ENCODE results near the gene SPOUT1. TPM values are rescaled to one million over a fixed set of nuclear protein-coding genes. Genes with fewer than 3 reads are reported as not detected.
A peak's percentile ranks its signal among the peaks of the same experiment; 100 is the strongest.

SPOUT1 gene
- total and polyA plus RNA-seq, 10 of the 15 experiments (the other 5 are each of a cell fraction or from before 2014, with no cell fraction given), result 5.7 to 95.0 (median 40.6) TPM

DNA sequence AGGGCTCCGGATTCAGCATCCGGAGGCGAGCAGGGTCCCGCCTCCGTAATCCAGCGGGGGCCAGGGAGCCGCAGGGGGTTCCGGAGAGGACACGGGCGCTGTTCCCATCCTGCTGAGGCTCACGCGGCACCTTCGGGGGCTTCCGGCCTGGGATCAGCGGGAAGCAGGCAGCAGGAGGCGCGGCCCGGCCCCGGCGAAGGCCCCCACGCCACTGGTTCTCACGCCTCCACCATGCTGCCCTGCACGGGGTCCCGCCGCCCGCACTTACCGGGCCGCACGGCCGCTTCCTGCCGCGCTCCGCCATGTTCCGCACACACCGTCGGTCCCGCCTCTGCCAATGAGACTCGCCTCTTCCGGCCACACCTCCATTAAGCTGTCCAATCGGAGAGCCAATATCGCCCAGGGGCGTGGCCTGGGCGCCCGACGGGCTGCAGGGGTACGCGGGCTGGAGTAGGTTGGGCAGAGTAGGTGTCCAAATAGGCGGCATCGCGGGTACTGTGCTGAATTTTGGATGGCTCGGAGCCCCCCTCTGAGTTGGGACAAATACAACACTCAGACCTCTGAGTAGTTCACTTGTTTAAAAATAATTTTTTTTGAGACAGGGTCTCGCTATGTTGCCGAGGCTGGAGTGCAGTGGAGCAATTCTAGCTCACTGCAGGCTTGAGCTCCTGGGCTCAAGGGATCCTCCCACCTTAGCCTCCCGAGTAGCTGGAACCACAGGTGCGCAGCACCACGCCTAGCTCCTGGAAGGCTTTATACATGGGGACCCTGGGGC, at the start of gene SPOUT1 (continued):
- TF ChIP-seq, protein P1, sequence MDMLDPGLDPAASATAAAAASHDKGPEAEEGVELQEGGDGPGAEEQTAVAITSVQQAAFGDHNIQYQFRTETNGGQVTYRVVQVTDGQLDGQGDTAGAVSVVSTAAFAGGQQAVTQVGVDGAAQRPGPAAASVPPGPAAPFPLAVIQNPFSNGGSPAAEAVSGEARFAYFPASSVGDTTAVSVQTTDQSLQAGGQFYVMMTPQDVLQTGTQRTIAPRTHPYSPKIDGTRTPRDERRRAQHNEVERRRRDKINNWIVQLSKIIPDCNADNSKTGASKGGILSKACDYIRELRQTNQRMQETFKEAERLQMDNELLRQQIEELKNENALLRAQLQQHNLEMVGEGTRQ (IDR thresholded peaks at IDR 0.05; ENCODE audit: borderline replicate concordance, low read depth, low read length), result no peak
- TF ChIP-seq ZBED1 (IDR thresholded peaks at IDR 0.05; ENCODE audit: borderline replicate concordance) (no peak), RBBP5 (conservative IDR thresholded peaks at IDR 0.05) (no peak), RELA (IDR thresholded peaks at IDR 0.05; ENCODE audit: borderline replicate concordance, partially characterized antibody) (peak; percentile 30), MXI1 (IDR thresholded peaks at IDR 0.05; ENCODE audit: low read depth, low read length) (peak; percentile 88), CBFB (IDR thresholded peaks at IDR 0.05; ENCODE audit: low read depth) (0 out of 2 replicates have a peak, but pooled peaks have one; percentile 40), BHLHE40 (IDR thresholded peaks at IDR 0.05; ENCODE audit: borderline replicate concordance in 1 of 2, low read depth in 2 of 2, low read length in 1 of 2) (peak; percentile 41 to 82; a peak in 3 of 4 replicates), TCF12 (IDR thresholded peaks at IDR 0.05; ENCODE audit: low read depth, low read length) (no peak), POU2F2 (IDR thresholded peaks at IDR 0.05; ENCODE audit: borderline replicate concordance, low read depth, low read length) (peak; percentile 46; the same call in 1 of the 3 replicates), MEF2A (IDR thresholded peaks at IDR 0.05; ENCODE audit: insufficient read depth, low read depth, low read length) (no peak), ZNF384 (IDR thresholded peaks at IDR 0.05; ENCODE audit: borderline replicate concordance, low read depth, low read length) (no peak), SUPT20H (IDR thresholded peaks at IDR 0.05; ENCODE audit: borderline replicate concordance, control insufficient read depth, low read depth, low read length) (no peak), MTA3 (IDR thresholded peaks at IDR 0.05; ENCODE audit: borderline replicate concordance, low read length) (no peak)
- TF ChIP-seq, protein P2, sequence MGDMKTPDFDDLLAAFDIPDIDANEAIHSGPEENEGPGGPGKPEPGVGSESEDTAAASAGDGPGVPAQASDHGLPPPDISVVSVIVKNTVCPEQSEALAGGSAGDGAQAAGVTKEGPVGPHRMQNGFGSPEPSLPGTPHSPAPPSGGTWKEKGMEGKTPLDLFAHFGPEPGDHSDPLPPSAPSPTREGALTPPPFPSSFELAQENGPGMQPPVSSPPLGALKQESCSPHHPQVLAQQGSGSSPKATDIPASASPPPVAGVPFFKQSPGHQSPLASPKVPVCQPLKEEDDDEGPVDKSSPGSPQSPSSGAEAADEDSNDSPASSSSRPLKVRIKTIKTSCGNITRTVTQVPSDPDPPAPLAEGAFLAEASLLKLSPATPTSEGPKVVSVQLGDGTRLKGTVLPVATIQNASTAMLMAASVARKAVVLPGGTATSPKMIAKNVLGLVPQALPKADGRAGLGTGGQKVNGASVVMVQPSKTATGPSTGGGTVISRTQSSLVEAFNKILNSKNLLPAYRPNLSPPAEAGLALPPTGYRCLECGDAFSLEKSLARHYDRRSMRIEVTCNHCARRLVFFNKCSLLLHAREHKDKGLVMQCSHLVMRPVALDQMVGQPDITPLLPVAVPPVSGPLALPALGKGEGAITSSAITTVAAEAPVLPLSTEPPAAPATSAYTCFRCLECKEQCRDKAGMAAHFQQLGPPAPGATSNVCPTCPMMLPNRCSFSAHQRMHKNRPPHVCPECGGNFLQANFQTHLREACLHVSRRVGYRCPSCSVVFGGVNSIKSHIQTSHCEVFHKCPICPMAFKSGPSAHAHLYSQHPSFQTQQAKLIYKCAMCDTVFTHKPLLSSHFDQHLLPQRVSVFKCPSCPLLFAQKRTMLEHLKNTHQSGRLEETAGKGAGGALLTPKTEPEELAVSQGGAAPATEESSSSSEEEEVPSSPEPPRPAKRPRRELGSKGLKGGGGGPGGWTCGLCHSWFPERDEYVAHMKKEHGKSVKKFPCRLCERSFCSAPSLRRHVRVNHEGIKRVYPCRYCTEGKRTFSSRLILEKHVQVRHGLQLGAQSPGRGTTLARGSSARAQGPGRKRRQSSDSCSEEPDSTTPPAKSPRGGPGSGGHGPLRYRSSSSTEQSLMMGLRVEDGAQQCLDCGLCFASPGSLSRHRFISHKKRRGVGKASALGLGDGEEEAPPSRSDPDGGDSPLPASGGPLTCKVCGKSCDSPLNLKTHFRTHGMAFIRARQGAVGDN (IDR thresholded peaks at IDR 0.05), result peak; percentile 70; the same call in 1 of the 2 replicates
- TF ChIP-seq, protein P3, sequence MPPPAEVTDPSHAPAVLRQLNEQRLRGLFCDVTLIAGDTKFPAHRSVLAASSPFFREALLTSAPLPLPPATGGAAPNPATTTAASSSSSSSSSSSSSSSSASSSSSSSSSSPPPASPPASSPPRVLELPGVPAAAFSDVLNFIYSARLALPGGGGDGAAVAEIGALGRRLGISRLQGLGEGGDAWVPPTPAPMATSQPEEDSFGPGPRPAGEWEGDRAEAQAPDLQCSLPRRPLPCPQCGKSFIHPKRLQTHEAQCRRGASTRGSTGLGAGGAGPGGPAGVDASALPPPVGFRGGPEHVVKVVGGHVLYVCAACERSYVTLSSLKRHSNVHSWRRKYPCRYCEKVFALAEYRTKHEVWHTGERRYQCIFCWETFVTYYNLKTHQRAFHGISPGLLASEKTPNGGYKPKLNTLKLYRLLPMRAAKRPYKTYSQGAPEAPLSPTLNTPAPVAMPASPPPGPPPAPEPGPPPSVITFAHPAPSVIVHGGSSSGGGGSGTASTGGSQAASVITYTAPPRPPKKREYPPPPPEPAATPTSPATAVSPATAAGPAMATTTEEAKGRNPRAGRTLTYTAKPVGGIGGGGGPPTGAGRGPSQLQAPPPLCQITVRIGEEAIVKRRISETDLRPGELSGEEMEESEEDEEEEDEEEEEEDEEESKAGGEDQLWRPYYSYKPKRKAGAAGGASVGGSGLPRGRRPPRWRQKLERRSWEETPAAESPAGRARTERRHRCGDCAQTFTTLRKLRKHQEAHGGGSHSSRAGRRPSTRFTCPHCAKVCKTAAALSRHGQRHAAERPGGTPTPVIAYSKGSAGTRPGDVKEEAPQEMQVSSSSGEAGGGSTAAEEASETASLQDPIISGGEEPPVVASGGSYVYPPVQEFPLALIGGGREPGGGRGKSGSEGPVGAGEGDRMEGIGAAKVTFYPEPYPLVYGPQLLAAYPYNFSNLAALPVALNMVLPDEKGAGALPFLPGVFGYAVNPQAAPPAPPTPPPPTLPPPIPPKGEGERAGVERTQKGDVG (CRISPR knock-in tag; IDR thresholded peaks at IDR 0.05), result no peak
- TF ChIP-seq, protein P4, sequence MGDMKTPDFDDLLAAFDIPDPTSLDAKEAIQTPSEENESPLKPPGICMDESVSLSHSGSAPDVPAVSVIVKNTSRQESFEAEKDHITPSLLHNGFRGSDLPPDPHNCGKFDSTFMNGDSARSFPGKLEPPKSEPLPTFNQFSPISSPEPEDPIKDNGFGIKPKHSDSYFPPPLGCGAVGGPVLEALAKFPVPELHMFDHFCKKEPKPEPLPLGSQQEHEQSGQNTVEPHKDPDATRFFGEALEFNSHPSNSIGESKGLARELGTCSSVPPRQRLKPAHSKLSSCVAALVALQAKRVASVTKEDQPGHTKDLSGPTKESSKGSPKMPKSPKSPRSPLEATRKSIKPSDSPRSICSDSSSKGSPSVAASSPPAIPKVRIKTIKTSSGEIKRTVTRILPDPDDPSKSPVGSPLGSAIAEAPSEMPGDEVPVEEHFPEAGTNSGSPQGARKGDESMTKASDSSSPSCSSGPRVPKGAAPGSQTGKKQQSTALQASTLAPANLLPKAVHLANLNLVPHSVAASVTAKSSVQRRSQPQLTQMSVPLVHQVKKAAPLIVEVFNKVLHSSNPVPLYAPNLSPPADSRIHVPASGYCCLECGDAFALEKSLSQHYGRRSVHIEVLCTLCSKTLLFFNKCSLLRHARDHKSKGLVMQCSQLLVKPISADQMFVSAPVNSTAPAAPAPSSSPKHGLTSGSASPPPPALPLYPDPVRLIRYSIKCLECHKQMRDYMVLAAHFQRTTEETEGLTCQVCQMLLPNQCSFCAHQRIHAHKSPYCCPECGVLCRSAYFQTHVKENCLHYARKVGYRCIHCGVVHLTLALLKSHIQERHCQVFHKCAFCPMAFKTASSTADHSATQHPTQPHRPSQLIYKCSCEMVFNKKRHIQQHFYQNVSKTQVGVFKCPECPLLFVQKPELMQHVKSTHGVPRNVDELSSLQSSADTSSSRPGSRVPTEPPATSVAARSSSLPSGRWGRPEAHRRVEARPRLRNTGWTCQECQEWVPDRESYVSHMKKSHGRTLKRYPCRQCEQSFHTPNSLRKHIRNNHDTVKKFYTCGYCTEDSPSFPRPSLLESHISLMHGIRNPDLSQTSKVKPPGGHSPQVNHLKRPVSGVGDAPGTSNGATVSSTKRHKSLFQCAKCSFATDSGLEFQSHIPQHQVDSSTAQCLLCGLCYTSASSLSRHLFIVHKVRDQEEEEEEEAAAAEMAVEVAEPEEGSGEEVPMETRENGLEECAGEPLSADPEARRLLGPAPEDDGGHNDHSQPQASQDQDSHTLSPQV (IDR thresholded peaks at IDR 0.05), result no peak

All from GM12878 (cell line).